SH-SY5Y (cell line): ENCODE results near the gene NAA60.

Source experiments
- GATA2 ChIP-seq: IDR thresholded peaks from 2 replicates; pipeline ENCODE4 v1.6.1; 2011; ENCODE audit warnings: mild to moderate bottlenecking, low read depth, low read length
- GATA3 ChIP-seq: IDR thresholded peaks from 2 replicates; pipeline ENCODE4 v1.6.1; 2011; ENCODE audit warnings: low read depth, mild to moderate bottlenecking, low read length, moderate library complexity

GRCh38 chr16:3486506-3487215, 43.2 kb downstream of the NAA60 start:
- TF ChIP-seq GATA3 (no peak), GATA2 (no peak)
